IMR-90 (cell line): ENCODE data around the gene PXDC1. TPM values are rescaled to one million over a fixed set of nuclear protein-coding genes. Genes with fewer than 3 reads are reported as not detected.
A peak's percentile ranks its signal among the peaks of the same experiment; 100 is the strongest.

Experiments
- ATAC-seq: fragments of 200-7000 bp; cut with Tn5 transposase; 2 replicates; pipeline ENCODE4 v1.9.1; 2020; ENCODE audit warnings: low read depth, mild to moderate bottlenecking, moderate library complexity
- BruUV-seq: library from RNA; stranded (reverse); fragments of 400-500 nt; replicated peaks from 2 replicates; lab custom pipeline; 2021; lab: Mats Ljungman, UMichigan
- CTCF ChIA-PET: fragments of 300-600 bp; formaldehyde crosslinking; extraction: SDS; loops from one replicate; lab custom pipeline; 2021; ENCODE audit warnings: antibody characterized with exemption; lab: Yijun Ruan, JAX
- POLR2A ChIA-PET: fragments of 300-600 bp; sonication (Branson Sonifier 250); formaldehyde crosslinking; loops from one replicate; lab custom pipeline; 2022; ENCODE audit warnings: antibody characterized with exemption; ENCODE audit not compliant: unreplicated experiment; lab: Charles Lee
- DNase-seq: peaks from one replicate; pipeline ENCODE4 v3.0.0; 2013
- H2AFZ ChIP-seq: replicated peaks from 2 replicates; pipeline ENCODE3; 2013; ENCODE audit warnings: low read length, mild to moderate bottlenecking; ENCODE audit not compliant: poor library complexity
- H2AK5ac ChIP-seq: 2 replicates; pipeline ENCODE4 v1.6.1; 2013; ENCODE audit warnings: low read depth, low read length, inconsistent platforms
- H2AK9ac ChIP-seq: replicated peaks from 2 replicates; pipeline ENCODE3; 2013; ENCODE audit warnings: mild to moderate bottlenecking, low read depth, low read length, moderate library complexity; ENCODE audit not compliant: poor library complexity
- H2BK120ac ChIP-seq: 2 replicates; pipeline ENCODE4 v1.6.1; 2013; ENCODE audit warnings: low read depth, low read length, inconsistent platforms
- H2BK15ac ChIP-seq: 3 replicates; pipeline ENCODE4 v1.6.1; 2013; ENCODE audit warnings: low read depth, low read length, inconsistent platforms
- H2BK20ac ChIP-seq: 2 replicates; pipeline ENCODE4 v1.6.1; 2013; ENCODE audit warnings: low read depth, mild to moderate bottlenecking, inconsistent platforms, low read length, moderate library complexity
- H2BK5ac ChIP-seq: 2 replicates; pipeline ENCODE4 v1.6.1; 2013; ENCODE audit warnings: mild to moderate bottlenecking, low read depth, low read length, inconsistent platforms; ENCODE audit not compliant: poor library complexity, severe bottlenecking
- H3K14ac ChIP-seq: replicated peaks from 2 replicates; pipeline ENCODE4 v1.6.1; 2013; ENCODE audit warnings: low read depth, low read length, inconsistent platforms
- H3K18ac ChIP-seq: 2 replicates; pipeline ENCODE4 v1.6.1; 2013; ENCODE audit warnings: low read depth, low read length, control low read depth
- H3K23ac ChIP-seq: 2 replicates; pipeline ENCODE4 v1.6.1; 2013; ENCODE audit warnings: low read depth, low read length, inconsistent platforms
- H3K27ac ChIP-seq: 2 replicates; pipeline ENCODE4 v1.5.1; 2013; ENCODE audit warnings: mild to moderate bottlenecking, control low read depth, low read length; ENCODE audit not compliant: insufficient read depth
- H3K27me3 ChIP-seq: 2 replicates; pipeline ENCODE4 v1.6.1; 2013; ENCODE audit warnings: low read length; ENCODE audit not compliant: control insufficient read depth, insufficient read depth
- H3K36me3 ChIP-seq: 2 replicates; pipeline ENCODE4 v1.6.1; 2013; ENCODE audit warnings: low read length, mixed read lengths; ENCODE audit not compliant: control insufficient read depth, insufficient read depth
- H3K4ac ChIP-seq: 2 replicates; pipeline ENCODE4 v1.6.1; 2013; ENCODE audit warnings: low read depth, low read length, inconsistent platforms
- H3K4me1 ChIP-seq: 2 replicates; pipeline ENCODE4 v1.6.1; 2013; ENCODE audit warnings: low read length, mixed read lengths; ENCODE audit not compliant: control insufficient read depth, insufficient read depth
- H3K4me2 ChIP-seq: 2 replicates; pipeline ENCODE4 v1.6.1; 2013; ENCODE audit warnings: low read depth, mild to moderate bottlenecking, control low read depth, low read length, moderate library complexity
- H3K4me3 ChIP-seq: 2 replicates; pipeline ENCODE4 v1.5.1; 2013; ENCODE audit warnings: low read depth, mild to moderate bottlenecking, control low read depth, low read length, moderate library complexity; ENCODE audit not compliant: insufficient read depth
- H3K56ac ChIP-seq: 2 replicates; pipeline ENCODE4 v1.6.1; 2013; ENCODE audit warnings: low read length, inconsistent platforms; ENCODE audit not compliant: insufficient read depth; ENCODE audit errors: extremely low read depth
- H3K79me1 ChIP-seq, 2 experiments: 2 replicates each; pipeline ENCODE4 v1.6.1; 2013; ENCODE audit warnings: low read length in 2 of 2, inconsistent platforms in 1 of 2, low read depth in 1 of 2
- H3K9ac ChIP-seq: 2 replicates; pipeline ENCODE4 v1.6.1; 2013; ENCODE audit warnings: low read depth, low read length, control low read depth
- H3K9me1 ChIP-seq: 2 replicates; pipeline ENCODE4 v1.6.1; 2013; ENCODE audit warnings: low read length, inconsistent platforms; ENCODE audit not compliant: insufficient read depth
- H3K9me3 ChIP-seq: 2 replicates; pipeline ENCODE4 v1.6.1; 2013; ENCODE audit warnings: low read length; ENCODE audit not compliant: control insufficient read depth, insufficient read depth
- H4K20me1 ChIP-seq: 2 replicates; pipeline ENCODE4 v1.6.1; 2013; ENCODE audit warnings: low read length, inconsistent platforms; ENCODE audit not compliant: insufficient read depth
- H4K5ac ChIP-seq: 2 replicates; pipeline ENCODE4 v1.6.1; 2013; ENCODE audit warnings: mild to moderate bottlenecking, low read depth, low read length, control low read depth
- H4K8ac ChIP-seq, 2 experiments: 2 replicates each; pipeline ENCODE4 v1.6.1; 2013; ENCODE audit warnings: low read depth in 2 of 2, low read length in 2 of 2, control low read depth in 1 of 2, inconsistent platforms in 1 of 2
- H4K91ac ChIP-seq: 2 replicates; pipeline ENCODE4 v1.6.1; 2013; ENCODE audit warnings: low read depth, low read length, inconsistent platforms; ENCODE audit not compliant: insufficient read depth
- BHLHE40 ChIP-seq: fragments of 150-350 bp; IDR thresholded peaks from 2 replicates; pipeline ENCODE4 v1.6.1; 2016; ENCODE audit warnings: mild to moderate bottlenecking, low read depth, low read length
- CEBPB ChIP-seq: IDR thresholded peaks from 2 replicates; pipeline ENCODE4 v1.6.1; 2012; ENCODE audit warnings: low read depth, low read length, improper control_type of control experiment
- CHD1 ChIP-seq: IDR thresholded peaks from 2 replicates; pipeline ENCODE4 v1.6.1; 2012; ENCODE audit warnings: low read depth, low read length, improper control_type of control experiment
- CTCF ChIP-seq: conservative IDR thresholded peaks from 2 replicates; pipeline ENCODE4 v1.5.1; 2012; ENCODE audit warnings: mild to moderate bottlenecking, low read depth, low read length, improper control_type of control experiment
- FOS ChIP-seq: fragments of 150-350 bp; IDR thresholded peaks from 2 replicates; pipeline ENCODE4 v1.6.1; 2016; ENCODE audit warnings: low read depth, low read length
- MAFK ChIP-seq: IDR thresholded peaks from 2 replicates; pipeline ENCODE4 v1.6.1; 2012; ENCODE audit warnings: low read depth, low read length, improper control_type of control experiment
- MAZ ChIP-seq: IDR thresholded peaks from 2 replicates; pipeline ENCODE4 v1.6.1; 2012; ENCODE audit warnings: low read depth, mild to moderate bottlenecking, low read length, improper control_type of control experiment, moderate library complexity, borderline replicate concordance
- MXI1 ChIP-seq: IDR thresholded peaks from 2 replicates; pipeline ENCODE4 v1.6.1; 2012; ENCODE audit warnings: low read depth, mild to moderate bottlenecking, low read length, moderate library complexity, borderline replicate concordance
- NFE2L2 ChIP-seq: fragments of 150-350 bp; IDR thresholded peaks from 2 replicates; pipeline ENCODE4 v1.6.1; 2016; ENCODE audit warnings: low read depth, mild to moderate bottlenecking, low read length
- POLR2A ChIP-seq: IDR thresholded peaks from 2 replicates; pipeline ENCODE4 v1.6.1; 2012; ENCODE audit warnings: mild to moderate bottlenecking, low read depth, low read length
- RAD21 ChIP-seq: IDR thresholded peaks from 2 replicates; pipeline ENCODE4 v1.6.1; 2012; ENCODE audit warnings: low read length, improper control_type of control experiment
- RCOR1 ChIP-seq: IDR thresholded peaks from 2 replicates; pipeline ENCODE4 v1.6.1; 2012; ENCODE audit warnings: mild to moderate bottlenecking, low read length, improper control_type of control experiment; ENCODE audit not compliant: insufficient replicate concordance
- RFX5 ChIP-seq: IDR thresholded peaks from 2 replicates; pipeline ENCODE4 v1.8.0; 2012; ENCODE audit warnings: low read depth, mild to moderate bottlenecking, low read length, moderate library complexity
- SMC3 ChIP-seq: fragments of 150-350 bp; IDR thresholded peaks from 2 replicates; pipeline ENCODE4 v1.6.1; 2016; ENCODE audit warnings: low read depth, mild to moderate bottlenecking, antibody characterized with exemption, low read length, moderate library complexity
- USF2 ChIP-seq: fragments of 150-350 bp; IDR thresholded peaks from 2 replicates; pipeline ENCODE4 v1.6.1; 2017; ENCODE audit warnings: mild to moderate bottlenecking, antibody characterized with exemption, low read length, low read depth
- WGBS, 2 experiments: methylation state at CpG; one replicate each; pipeline versions ENCODE4 v1.1.5 to v1.1.7; 2013; ENCODE audit warnings: missing lambda C conversion rate in 2 of 2; ENCODE audit not compliant: insufficient read length in 1 of 2; ENCODE audit errors: extremely low coverage in 2 of 2; 5-methylcytosine and 5-hydroxymethylcytosine counted together
- dilution Hi-C: fragments of 300-500 bp; cut with HindIII; formaldehyde crosslinking; loops from one replicate; pipeline ENCODE4 v1.14.3; 2018; ENCODE audit warnings: low sequenced_read_pairs; ENCODE audit not compliant: unreplicated experiment
- in situ Hi-C: fragments of 300-500 bp; cut with MboI; formaldehyde crosslinking; loops from 3 replicates; pipeline ENCODE4 v1.14.3; 2019; ENCODE audit warnings: low sequenced_read_pairs, inconsistent platforms, mixed read lengths
- intact Hi-C: fragments of 100-400 bp; cut with micrococcal nuclease; formaldehyde crosslinking; loops from 2 replicates; pipeline ENCODE4 v1.10.0; 2022
- polyA plus RNA-seq, 3 experiments: library from polyadenylated mRNA; depleted of rRNA; stranded (reverse); fragments of >200 nt; gene quantifications; 2 replicates each; pipeline ENCODE4 v1.2.3, GENCODE V29; 2012; ENCODE audit warnings: low replicate concordance in 1 of 3
- total RNA-seq: library from RNA; depleted of rRNA; stranded (reverse); fragments of >200 nt; gene quantifications from 2 replicates; pipeline ENCODE4 v1.2.3, GENCODE V29; 2012

PXDC1 gene
- total and polyA plus RNA-seq, 2 of the 4 experiments (the other 2 are of a cell fraction): 63.3 to 72.2 TPM

GRCh38 chr6:3724451-3725144, 26.9 kb downstream of the PXDC1 start:
- no peak overlapping the region for H4K5ac ChIP-seq
- CTCF ChIA-PET: interaction anchor here (0.6 kb wide), 2 partner anchors 224 to 236 kb away, joined by 3 to 6 read pairs; no protein-coding TSS in a partner anchor
- H3K9ac ChIP-seq: no peak overlapping the region
- no peak overlapping the region for H2BK20ac ChIP-seq
- no peak overlapping the region for H4K91ac ChIP-seq
- POLR2A ChIA-PET: interaction anchor here (0.5 kb wide), 1 partner anchor 160 kb away, joined by 4 read pairs; no protein-coding TSS in a partner anchor
- no peak overlapping the region for H3K56ac ChIP-seq
- H3K23ac ChIP-seq: no peak overlapping the region
- no peak overlapping the region for H2BK120ac ChIP-seq
- no peak overlapping the region for H3K4me2 ChIP-seq
- dilution Hi-C loops: no loop called here
- H2AK5ac ChIP-seq: no peak overlapping the region
- no peaks in the 10 kb centered on the region for H3K27me3 ChIP-seq
- H2AK9ac ChIP-seq: peak overlapping the region; percentile 52
- BruUV-seq: no TSS peak
- DNase-seq (no peak), ATAC-seq (no peak)
- in situ Hi-C loops: loop anchor here (25.0 kb wide), 1 partner anchor 587 kb away; no protein-coding TSS in a partner anchor
- H3K9me1 ChIP-seq: peaks cover 24% of the 10 kb centered on the region; the same call in 1 of the 2 replicates
- H3K18ac ChIP-seq: no peak overlapping the region
- no peak overlapping the region; the same call in 1 of the 2 replicates for H3K14ac ChIP-seq
- H3K27ac ChIP-seq: no peak overlapping the region
- no peak overlapping the region for H2BK15ac ChIP-seq
- H3K36me3 ChIP-seq: peaks cover 69% of the 10 kb centered on the region
- no peak overlapping the region for H2BK5ac ChIP-seq
- H3K4me1 ChIP-seq: no peaks in the 10 kb centered on the region
- no peaks in the 10 kb centered on the region for H3K9me3 ChIP-seq
- H4K20me1 ChIP-seq: peaks cover 81% of the 10 kb centered on the region
- H4K8ac ChIP-seq: no peak overlapping the region
- no peak overlapping the region for H3K4ac ChIP-seq
- 73% methylated on average over 5 of the region's 22 CpGs; no CpG with 5 or more reads in 1 of the 2 experiments for whole genome bisulfite sequencing, 2 experiments
- peaks cover 32 to 75% of the 10 kb centered on the region in 2 experiments for H3K79me1 ChIP-seq
- H2AFZ ChIP-seq: peak overlapping the region; percentile 71
- intact Hi-C loops: no loop called here
- no peak overlapping the region for H3K4me3 ChIP-seq
- TF ChIP-seq BHLHE40: no peak
- no peak for TF ChIP-seq CTCF
- TF ChIP-seq MXI1: no peak
- TF ChIP-seq NFE2L2: no peak
- TF ChIP-seq FOS: no peak
- no peak for TF ChIP-seq CEBPB
- no peak for TF ChIP-seq RFX5
- TF ChIP-seq MAZ: no peak
- no peak for TF ChIP-seq SMC3
- TF ChIP-seq POLR2A: no peak
- no peak for TF ChIP-seq RAD21
- TF ChIP-seq MAFK: no peak
- no peak for TF ChIP-seq RCOR1
- TF ChIP-seq CHD1: no peak
- TF ChIP-seq USF2: no peak
